AML-193 (cell line): Measurements from ENCODE around the gene IFNAR1.
A peak's percentile ranks its signal among the peaks of the same experiment; 100 is the strongest.

Experiments
- DNase-seq, 2 experiments: peaks; one replicate each; lab custom pipeline; 2025; lab: John Stamatoyannopoulos, UW

IFNAR1 gene

GRCh38 chr21:33324291-33325221, at the start of gene IFNAR1:
IFNAR1 (plus strand) TSS chr21:33324970; CDS start chr21:33325056, 86 bp downstream.
- DNase-seq: peak; percentile 96 to 97

GRCh38 chr21:33278721-33279120, 46.0 kb upstream of the IFNAR1 start:
- DNase-seq: no peak

GRCh38 chr21:33279330-33279820, 45.4 kb upstream of the IFNAR1 start:
- DNase-seq: no peak

- DNase-seq: no peak
Observed at GRCh38 chr21:33281096-33281652, 43.6 kb upstream of the IFNAR1 start.

GRCh38 chr21:33283203-33283602, 41.6 kb upstream of the IFNAR1 start:
- DNase-seq: no peak

GRCh38 chr21:33286076-33286475, 38.7 kb upstream of the IFNAR1 start:
- DNase-seq: no peak

- DNase-seq: no peak
Observed at GRCh38 chr21:33286600-33287456, 37.9 kb upstream of the IFNAR1 start.

GRCh38 chr21:33289199-33289819, 35.5 kb upstream of the IFNAR1 start:
- DNase-seq: no peak

GRCh38 chr21:33290441-33290840, 34.3 kb upstream of the IFNAR1 start:
- DNase-seq: no peak

- DNase-seq: no peak
Observed at GRCh38 chr21:33291686-33292085, 33.1 kb upstream of the IFNAR1 start.

GRCh38 chr21:33292724-33293123, 32.0 kb upstream of the IFNAR1 start:
- DNase-seq: no peak

- no peak for DNase-seq
Observed at GRCh38 chr21:33293136-33293535, 31.6 kb upstream of the IFNAR1 start.

- DNase-seq: no peak
Observed at GRCh38 chr21:33293811-33294216, 31.0 kb upstream of the IFNAR1 start.

- DNase-seq: no peak
Observed at GRCh38 chr21:33296156-33296555, 28.6 kb upstream of the IFNAR1 start.

GRCh38 chr21:33299181-33299752, 25.5 kb upstream of the IFNAR1 start:
- DNase-seq: peak; percentile 62 to 64

GRCh38 chr21:33300701-33301631, 23.8 kb upstream of the IFNAR1 start:
- peak; percentile 95 to 96 for DNase-seq

GRCh38 chr21:33301632-33302002, 23.2 kb upstream of the IFNAR1 start:
- DNase-seq: no peak

- DNase-seq: no peak
Observed at GRCh38 chr21:33302055-33302454, 22.7 kb upstream of the IFNAR1 start.

GRCh38 chr21:33302796-33303195, 22.0 kb upstream of the IFNAR1 start:
- DNase-seq: no peak

GRCh38 chr21:33305344-33305671, 19.5 kb upstream of the IFNAR1 start:
- DNase-seq: no peak

GRCh38 chr21:33305938-33306337, 18.8 kb upstream of the IFNAR1 start:
- DNase-seq: no peak
